GM19193 (cell line): ENCODE measurements around the gene SRSF1.

Experiments used
- POLR2A ChIP-seq: IDR thresholded peaks from 4 replicates; pipeline ENCODE4 v1.6.1; 2011; ENCODE audit not compliant: insufficient read depth, insufficient read length; ENCODE audit errors: extremely low read depth

Gene SRSF1

DNA sequence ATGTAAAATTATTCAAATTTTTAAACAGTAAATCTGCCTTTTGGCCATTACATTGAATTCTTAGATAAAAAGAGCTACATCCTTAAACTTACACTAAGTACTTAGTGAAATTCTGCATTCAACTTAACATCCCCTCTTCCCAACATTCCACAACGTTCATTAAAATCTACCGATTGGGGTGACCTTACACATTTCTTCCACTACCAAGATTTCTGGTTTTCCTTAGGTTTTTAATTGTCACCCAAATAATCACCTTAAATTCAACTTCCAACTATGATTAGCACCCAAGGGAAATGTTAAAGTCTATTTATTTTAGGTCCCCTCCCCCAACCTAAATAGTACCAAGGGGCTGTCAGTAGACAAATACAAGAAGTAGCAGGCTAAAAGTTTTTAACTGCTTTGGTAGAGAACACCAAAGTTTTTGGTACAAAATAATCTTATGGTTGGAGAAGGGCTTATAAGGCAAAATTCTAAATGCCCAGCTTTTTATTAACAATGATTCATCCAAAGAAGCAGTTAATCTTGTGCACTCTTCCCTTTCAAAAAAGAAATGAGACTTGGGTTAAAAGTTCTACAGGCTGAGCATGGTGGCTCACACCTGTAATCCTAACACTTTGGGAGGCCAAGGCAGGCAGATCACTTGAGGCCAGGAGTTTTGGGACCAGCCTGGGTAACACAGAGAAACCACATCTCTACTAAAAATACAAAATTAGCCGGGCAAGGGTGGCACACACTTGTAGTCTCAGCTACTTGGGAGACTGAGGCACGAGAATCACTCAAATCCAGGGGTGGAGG, 4.7 kb downstream of the SRSF1 start:
- no peak for TF ChIP-seq POLR2A

DNA sequence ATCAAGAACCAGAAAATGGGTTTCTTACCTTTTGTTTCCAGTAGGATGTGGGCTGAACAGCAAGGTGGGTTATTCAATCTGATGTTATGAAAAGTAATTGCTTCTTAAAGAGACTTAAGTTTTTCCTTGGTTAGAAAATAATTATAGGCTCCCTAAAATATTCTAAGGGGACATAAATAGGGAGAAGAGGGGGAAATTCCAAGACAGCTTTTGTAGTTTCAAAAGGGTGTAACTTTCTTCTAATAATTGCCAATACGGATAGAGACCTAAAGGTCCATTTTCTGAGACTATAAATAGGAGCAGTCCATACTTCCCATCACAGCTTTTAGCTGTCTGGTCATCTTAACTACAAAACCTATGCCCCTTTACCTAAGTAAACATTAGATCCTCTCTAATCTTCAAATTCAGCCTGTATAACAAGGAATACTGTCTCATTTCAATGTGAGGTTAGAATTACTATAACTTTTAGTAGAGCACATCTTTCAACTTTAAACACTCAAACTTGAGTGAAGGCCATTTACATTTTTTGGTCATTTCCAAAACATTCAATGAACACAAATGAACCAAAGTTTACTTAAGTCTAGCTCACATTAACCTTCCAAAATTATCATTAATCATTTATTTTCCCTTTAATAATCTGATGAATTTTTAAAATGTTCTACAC, 5.5 kb downstream of the SRSF1 start:
- TF ChIP-seq POLR2A, result no peak

DNA sequence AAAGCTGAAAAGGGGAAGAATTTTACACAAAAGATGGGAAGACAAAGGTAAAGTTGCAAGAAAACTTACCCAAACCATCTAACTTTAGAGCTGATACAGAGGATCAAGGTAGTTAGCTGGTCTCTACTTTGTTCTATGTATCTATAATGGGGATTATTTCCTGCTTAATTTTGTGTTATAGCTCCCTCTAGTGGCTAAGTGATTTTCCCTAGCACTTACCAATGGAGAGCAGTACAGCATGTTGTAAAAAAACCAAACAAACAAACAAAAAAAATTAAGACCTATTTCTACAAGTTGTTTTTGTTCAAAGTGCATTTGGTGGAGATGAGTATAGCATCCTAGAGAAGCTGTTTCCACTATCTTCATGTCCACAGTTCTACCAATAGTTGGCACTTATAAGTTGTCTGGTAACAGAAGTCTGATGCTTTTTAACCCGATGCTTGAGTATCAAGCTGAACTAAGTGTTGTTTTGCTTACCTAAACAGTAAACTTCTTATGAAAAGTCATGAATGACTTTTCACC, 7.5 kb downstream of the SRSF1 start:
- no peak for TF ChIP-seq POLR2A

DNA sequence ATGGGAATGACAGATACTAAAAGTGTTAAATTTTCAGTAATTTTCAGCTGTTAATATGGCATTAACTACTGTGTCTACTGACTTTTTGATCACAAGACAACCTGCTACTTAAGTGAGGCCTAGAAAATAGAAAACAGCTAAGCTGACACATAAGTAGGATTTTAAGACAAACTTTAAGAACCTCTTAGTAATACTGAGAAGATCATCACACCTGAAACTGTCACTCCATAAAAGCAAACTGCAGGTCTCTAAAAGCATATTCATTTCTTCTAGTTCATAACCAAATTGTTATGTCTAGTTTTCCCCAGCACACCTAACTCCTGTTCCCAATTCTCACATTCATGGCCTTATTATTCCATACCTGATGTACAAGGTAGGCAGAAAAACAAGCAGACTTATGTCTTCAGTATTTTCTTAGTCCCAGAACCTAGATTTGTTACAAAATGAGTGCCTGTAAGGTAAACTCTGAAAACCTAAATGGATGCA, 8.0 kb downstream of the SRSF1 start:
- no peak for TF ChIP-seq POLR2A

DNA sequence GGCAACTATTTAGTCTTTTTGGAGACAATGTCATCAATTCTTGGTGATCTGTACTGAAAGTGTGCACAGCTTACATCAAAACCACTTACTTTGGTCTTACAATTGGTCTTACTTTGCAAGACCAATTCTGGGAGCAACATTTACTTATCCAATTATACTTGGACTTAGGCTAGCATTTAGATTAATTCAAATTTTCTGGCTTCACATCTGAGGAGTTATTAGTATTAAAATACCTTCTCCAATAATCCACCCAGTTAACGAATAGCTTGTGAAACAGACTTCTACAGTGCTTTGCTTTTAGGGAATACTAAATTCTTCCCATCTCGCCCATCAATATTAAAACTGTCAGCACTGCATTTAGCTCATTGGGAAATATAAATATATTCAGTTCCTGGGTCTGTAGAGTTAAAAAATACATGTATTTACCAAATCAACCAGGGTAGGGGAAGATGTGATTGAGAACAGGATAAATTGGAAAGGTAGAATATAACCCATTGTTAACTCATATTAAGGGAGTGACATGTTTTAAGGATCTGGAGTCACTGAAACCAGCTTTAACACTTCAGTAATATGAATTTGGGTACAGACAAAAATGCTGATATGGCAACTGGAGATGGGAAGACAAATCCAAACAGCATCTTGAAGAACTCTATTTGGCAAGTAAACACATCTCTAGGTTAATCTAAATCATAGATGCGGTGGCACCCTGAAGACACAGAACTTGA, 9.8 kb downstream of the SRSF1 start:
- TF ChIP-seq POLR2A, result no peak

DNA sequence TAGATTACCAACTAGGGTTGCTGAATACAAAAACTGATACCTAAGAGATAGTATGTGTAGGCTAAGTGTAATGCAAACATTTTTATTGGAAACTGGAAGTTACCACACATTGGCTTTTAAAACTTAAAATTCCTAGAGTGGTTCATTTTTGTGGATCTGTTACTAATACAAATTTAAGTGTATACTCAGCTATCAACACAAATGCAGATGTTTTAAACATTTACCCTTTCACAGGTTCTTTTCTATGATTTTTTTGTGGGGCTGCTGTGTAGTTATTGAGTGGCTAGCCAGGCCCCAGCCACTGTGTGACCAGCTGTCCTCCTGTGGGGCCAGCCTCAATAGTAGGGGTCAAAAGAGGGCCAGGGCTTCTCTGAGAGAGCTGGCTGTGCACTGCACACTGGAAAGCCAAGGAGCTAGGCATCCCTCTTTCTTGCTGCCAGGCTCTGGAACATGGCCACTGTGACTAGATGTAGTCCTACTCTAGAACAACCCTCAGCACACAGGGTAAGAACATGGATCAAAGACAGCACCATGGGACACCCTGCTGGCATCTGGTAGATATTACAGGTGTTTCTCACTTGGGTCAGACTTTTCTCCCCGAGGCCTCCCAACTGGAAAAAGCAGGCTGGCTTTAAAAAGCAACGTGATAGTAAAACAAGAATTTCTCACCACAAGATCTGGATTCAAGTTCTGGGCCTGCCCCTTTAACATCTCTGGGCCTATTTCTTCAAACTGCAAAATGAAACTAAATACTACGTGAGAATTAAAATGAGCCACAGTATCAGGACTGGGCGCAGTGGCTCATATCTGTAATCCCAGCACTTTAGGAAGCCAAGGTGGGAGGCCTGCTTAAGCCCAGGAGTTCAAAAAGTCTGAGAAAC, 11.7 kb downstream of the SRSF1 start:
- TF ChIP-seq POLR2A, result peak; percentile 56

DNA sequence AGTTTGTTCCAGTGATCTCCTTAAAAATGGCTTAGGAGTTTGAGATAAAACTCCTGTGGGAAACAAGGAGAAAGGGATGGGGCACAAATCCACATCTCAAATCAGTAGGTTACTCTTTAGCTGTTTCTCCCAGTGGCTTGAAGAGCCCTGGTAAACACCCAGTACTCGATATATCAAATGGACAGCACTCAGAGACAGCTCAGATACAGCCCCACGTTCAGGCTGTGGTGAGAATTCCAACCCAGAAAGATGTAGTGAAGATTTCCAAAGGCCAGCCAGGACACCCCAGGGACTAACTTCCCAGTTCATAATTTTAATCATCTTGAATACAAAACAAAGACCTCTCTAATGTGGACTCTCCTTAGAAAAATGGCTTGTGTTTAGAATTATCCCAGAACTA, 12.6 kb downstream of the SRSF1 start:
- no peak for TF ChIP-seq POLR2A

DNA sequence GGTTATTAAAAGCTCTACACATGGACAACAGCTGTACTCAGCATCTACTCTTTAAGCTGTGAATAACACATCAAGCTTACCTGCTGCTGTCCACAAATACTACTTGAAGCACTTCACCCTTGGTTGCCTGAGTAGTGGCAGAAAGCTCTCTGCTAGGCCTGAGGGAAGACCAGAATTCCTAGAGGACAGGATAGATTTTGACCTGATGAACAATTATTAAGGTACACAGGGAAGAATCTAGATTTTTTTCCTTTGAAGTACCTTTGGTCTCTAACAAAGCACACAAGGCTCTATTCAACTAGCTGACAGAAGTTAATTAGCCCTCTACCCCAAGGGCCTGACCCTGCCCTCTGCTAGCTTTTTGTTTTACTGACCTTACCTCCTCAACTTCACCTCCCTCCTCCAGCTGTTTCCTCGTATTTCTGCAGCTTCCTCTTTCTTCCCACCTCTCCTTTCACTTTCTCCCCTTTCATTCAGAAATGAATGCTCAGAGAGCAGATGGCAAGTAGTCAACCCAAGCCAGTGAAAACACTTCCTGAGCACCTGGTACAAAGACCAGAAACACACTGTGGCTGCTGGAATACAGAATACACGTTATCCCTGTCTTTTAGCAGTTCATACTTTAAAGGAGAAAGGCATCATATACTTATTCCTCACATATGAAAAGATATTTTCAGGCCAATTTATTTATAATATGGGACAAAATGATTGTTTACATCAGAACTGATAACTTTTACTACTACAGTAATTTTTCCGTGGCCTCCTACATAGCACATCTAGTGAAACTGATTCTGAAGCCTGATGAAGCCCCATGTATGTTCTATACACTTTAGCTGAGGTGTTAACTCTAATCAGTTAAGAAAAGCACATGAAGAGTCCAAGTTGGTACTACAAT, 13.3 kb downstream of the SRSF1 start:
- no peak for TF ChIP-seq POLR2A

DNA sequence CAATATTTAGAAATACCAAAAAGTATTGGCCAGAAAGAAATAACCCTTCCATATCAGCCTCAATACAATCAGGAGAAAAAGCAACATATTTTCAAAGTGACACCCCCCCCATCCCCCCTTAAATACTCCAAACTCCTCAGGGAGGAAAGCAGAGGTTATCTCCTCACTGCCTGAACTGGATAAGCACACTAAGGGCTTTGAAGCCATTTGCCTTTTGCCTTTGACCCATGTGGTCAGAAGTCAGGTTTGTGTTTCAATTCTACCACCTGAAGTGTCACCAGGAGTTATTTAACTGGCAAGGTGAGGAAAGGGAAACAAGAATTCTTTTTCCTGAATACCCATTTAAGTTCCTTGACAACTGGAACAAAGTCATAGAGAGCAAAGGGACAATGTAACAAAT, 15.5 kb downstream of the SRSF1 start:
- TF ChIP-seq POLR2A, result no peak

DNA sequence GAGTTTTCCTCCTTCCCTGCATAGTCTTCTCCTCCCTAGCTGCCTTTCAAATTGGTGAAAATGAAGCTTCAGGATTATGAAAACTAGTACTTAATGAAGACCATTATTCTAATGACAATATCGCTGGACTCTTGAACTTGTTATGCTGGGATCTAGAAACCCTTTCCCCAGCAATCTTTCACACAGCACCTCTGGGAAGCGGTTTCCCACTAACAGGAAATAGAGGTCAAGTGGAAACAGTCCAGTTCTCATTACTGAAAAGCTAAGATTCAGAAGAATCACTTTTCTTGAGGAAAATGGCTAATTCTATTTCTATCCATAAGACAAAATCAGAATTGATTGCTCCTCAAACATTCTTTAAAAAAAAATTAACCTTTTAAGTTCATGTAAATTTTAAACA, 17.0 kb downstream of the SRSF1 start:
- TF ChIP-seq POLR2A, result no peak

DNA sequence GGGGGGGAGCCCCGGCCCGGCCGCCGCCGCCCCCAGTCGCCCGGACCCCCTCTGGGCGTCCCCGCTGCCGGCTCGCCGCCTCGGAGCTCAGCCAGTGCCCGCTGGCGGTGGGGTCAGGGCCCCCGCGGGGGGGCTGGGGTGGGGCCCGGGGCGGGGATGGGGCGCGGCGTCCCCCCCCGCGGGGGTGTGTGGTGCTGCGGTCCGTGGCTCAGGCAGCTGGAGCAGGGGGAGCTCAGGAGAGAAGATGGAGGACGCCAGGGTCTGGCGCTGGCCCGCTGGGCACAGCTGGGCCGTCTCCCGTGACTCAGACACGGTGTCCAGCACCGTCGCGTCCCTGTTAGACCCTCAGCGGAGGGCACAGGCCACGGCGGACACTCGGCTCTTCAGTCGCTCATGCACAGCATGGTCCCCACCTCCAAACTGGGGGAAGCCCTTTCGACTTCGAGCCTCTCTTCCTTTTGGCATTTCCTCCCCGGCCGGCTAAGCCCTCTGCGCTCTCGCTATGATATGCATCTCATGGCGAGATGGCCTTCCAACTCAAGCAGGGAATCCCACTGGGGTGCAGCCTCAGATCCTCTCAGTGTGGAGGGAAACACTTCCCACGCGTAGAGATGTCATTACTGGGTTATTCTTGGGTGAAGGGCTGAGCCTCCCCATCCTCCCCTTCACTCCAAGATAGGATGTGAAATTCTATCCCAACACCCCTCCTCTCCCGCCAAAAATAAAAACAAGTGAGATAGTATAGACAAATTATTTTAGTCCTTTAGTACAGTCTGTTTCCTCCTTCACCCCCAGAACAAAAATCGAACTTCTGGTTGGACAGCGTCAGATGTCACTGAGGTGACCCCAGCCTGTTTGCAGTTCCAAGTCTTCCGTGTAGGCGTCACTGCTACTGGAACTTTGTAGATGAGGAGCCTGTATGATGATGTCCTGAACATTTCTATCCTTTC, 18.5 kb downstream of the SRSF1 start:
- TF ChIP-seq POLR2A, result peak; percentile 87

DNA sequence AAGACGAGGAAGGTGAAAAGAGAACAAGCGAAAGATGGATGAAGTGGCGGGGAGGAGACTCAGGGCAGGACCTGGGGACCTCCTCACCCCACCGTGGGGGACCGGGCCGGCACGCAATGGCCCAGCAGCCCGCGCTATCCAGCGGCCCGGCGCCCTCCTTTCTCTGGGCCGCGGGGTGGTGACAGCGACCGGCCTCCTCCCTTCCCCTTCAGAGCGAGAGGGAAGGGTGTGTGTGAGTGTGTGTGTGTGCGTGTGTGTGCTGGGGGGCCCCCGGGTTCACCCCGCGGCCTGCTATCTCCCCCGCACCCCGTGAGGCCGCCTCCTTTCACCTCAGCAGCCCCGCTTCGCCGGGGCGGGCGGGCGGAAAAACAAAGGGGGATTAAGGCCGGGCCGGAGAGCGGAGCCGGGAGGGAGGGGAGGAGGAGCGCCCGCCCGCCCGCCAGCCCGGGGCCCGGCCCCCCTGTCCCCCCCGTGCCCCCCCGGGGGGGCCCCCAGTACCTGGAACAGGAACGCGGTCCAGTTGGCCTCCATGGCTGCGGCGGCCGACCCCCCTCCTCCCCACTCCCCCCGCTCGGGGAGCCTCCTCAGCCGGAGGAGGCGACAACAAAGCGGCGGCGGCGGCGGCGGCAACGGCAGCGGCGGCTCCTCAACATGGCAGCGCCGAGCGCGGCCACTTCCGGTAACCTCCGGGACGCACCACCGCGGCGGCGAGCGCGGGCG, 19.3 kb downstream of the SRSF1 start, which contains the start of gene VEZF1:
Gene VEZF1 (minus strand): TSS at position 674 of the 720 bp plus-strand sequence. CDS start 143 bp downstream, at position 531.
- TF ChIP-seq POLR2A, result no peak
